H1 (cell line): ENCODE data around the gene AGER. TPM values are rescaled to one million over a fixed set of nuclear protein-coding genes. Genes with fewer than 3 reads are reported as not detected.
A peak's percentile ranks its signal among the peaks of the same experiment; 100 is the strongest.

ENCODE experiments used
- CHD7 ChIP-seq: fragments of 300-600 bp; sonication (generic); IDR thresholded peaks from 2 replicates; pipeline ENCODE4 v1.7.1; 2012; ENCODE audit warnings: low read length, moderate library complexity, mild to moderate bottlenecking, inconsistent platforms; ENCODE audit not compliant: insufficient replicate concordance
- E2F6 ChIP-seq: IDR thresholded peaks from 2 replicates; pipeline ENCODE4 v1.6.1; 2012; ENCODE audit warnings: inconsistent platforms
- EGR1 ChIP-seq: IDR thresholded peaks from 2 replicates; pipeline ENCODE4 v1.6.1; 2011; ENCODE audit warnings: low read depth, low read length, borderline replicate concordance
- PHF8 ChIP-seq: fragments of 200-600 bp; sonication (generic); conservative IDR thresholded peaks from 2 replicates; pipeline ENCODE4 v1.7.1; 2012; ENCODE audit warnings: low read depth, mild to moderate bottlenecking, inconsistent platforms, low read length, moderate library complexity
- POLR2AphosphoS5 ChIP-seq: IDR thresholded peaks from 2 replicates; pipeline ENCODE4 v1.6.1; 2011; ENCODE audit warnings: low read depth, low read length
- POU5F1 ChIP-seq: IDR thresholded peaks from 2 replicates; pipeline ENCODE4 v1.6.1; 2011; ENCODE audit warnings: low read depth, mild to moderate bottlenecking, low read length, moderate library complexity
- RBBP5 ChIP-seq: IDR thresholded peaks from 2 replicates; pipeline ENCODE4 v1.7.1; 2012; ENCODE audit warnings: low read depth, mild to moderate bottlenecking, inconsistent platforms, low read length, moderate library complexity, borderline replicate concordance
- SAP30 ChIP-seq: fragments of 300-600 bp; sonication (generic); IDR thresholded peaks from 2 replicates; pipeline ENCODE4 v1.7.1; 2012; ENCODE audit warnings: low read length, moderate library complexity, mild to moderate bottlenecking, inconsistent platforms; ENCODE audit not compliant: insufficient read depth, insufficient replicate concordance
- SIN3A ChIP-seq, 2 experiments: IDR thresholded peaks in 1 of 2; conservative IDR thresholded peaks in 1 of 2; 2 replicates each; pipeline ENCODE4 v1.6.1; 2011 to 2012; ENCODE audit warnings: low read length in 2 of 2, improper control_type of control experiment in 1 of 2, low read depth in 1 of 2, mild to moderate bottlenecking in 1 of 2
- polyA plus RNA-seq, 7 experiments: library from polyadenylated mRNA; depleted of rRNA in 3 of 7; stranded (reverse) in 5 of 7; unstranded in 2 of 7; fragments of >200 nt in 5 of 7; fragments of 200-250 nt in 2 of 7; gene quantifications; 1 replicate in 5 of 7; 2 replicates in 1 of 7; 4 replicates in 1 of 7; pipeline versions ENCODE4 v1.2.1 to v1.2.3, GENCODE V29; 2011 to 2013; ENCODE audit warnings: missing spikeins in 2 of 7, mixed read lengths in 2 of 7
- total RNA-seq: library from RNA; stranded (reverse); fragmentation: NEBNext Ultra II Directional; extraction: Animal tissue kit (Norgen Biotek cat#: 25700); gene quantifications from 2 replicates; pipeline ENCODE4 v1.2.1, GENCODE V29; 2021

AGER gene
- total and polyA plus RNA-seq, 2 of the 8 experiments (the other 6 are each of a cell fraction or from before 2014, with no cell fraction given): 3.8 to 10.9 TPM

DNA sequence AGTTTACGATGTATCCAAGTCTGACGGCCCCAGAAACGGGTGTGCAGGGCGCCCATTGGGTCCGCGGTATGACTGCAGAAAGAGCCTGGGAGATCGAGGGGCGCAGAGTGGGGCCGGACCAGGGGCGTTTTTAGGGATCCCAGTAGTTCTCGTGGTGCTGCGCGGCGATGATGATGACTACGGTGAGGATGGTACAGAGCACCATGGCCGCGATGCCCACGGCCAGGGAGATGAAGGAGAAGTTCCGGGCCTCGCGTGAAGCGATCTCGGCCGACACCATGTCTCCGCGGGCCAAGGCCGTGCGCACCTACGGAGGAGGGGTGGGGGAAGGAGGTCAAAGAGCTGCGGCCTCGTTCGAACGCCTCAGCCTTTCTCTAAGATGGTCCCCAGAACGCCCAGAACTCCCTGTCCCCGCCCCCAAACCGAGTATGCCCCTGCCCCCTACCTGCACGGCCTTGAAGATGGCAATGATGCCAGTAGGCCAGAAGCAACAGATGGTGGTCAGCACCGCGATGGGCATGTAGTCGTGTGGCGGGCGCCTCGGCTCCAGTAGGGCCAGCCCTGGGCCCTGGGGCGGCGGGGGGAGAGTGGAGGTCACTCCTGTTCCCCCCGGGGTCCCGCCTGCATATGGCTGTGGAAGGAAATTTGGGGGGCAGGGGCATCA lies 34.8 kb downstream of the AGER start (continued):
- TF ChIP-seq CHD7: no peak
- TF ChIP-seq PHF8: peak; percentile 39; the same call in 1 of the 2 replicates
- 0 out of 2 replicates have a peak, but pooled peaks have one; percentile 31 for TF ChIP-seq POLR2AphosphoS5
- TF ChIP-seq SAP30: peak; percentile 31
- TF ChIP-seq E2F6: no peak
- TF ChIP-seq SIN3A (conservative IDR thresholded peaks at IDR 0.05 in 1 of 2, IDR thresholded peaks at IDR 0.05 in 1 of 2; ENCODE audit: low read depth in 1 of 2, low read length in 2 of 2): 0 out of 4 replicates have a peak, but pooled peaks of 1 of the 2 experiments have one; percentile 13
- 0 out of 2 replicates have a peak, but pooled peaks have one; percentile 36 for TF ChIP-seq RBBP5
- TF ChIP-seq EGR1: no peak
- TF ChIP-seq POU5F1: no peak
